GM19043 (cell line): ENCODE measurements around the gene ACOT11.
"Not testable (repeated sequence)": the region's sequence is repeated elsewhere in the genome, so short reads cannot be mapped to it uniquely, and the experiment has no call there.

Experiments used
- ATAC-seq: cut with Tn5 transposase; IDR thresholded peaks from one replicate; pipeline ENCODE4 v1.9.1; 2021; ENCODE audit warnings: low read depth; ENCODE audit not compliant: unreplicated experiment

The ACOT11 gene

GRCh38 chr1:54606990-54607325, 58.9 kb downstream of the ACOT11 start:
- ATAC-seq, result no peak

- ATAC-seq, result no peak
These were observed 60.0 kb downstream of the ACOT11 start for GRCh38 chr1:54607821-54608565.

- no peak for ATAC-seq
These were observed 60.7 kb downstream of the ACOT11 start for GRCh38 chr1:54608566-54609230.

- no peak for ATAC-seq
These were observed 61.4 kb downstream of the ACOT11 start for GRCh38 chr1:54609301-54609921.

- ATAC-seq, result no peak
These were observed 62.0 kb downstream of the ACOT11 start for GRCh38 chr1:54610048-54610447.

GRCh38 chr1:54610601-54611580, 62.9 kb downstream of the ACOT11 start:
- ATAC-seq, result no peak

GRCh38 chr1:54611621-54612020, 63.6 kb downstream of the ACOT11 start:
- no peak for ATAC-seq

- ATAC-seq, result no peak
These were observed 66.0 kb downstream of the ACOT11 start for GRCh38 chr1:54614024-54614423.

GRCh38 chr1:54614563-54614962, 66.5 kb downstream of the ACOT11 start:
- ATAC-seq, result no peak

GRCh38 chr1:54615531-54616279, 67.7 kb downstream of the ACOT11 start:
- ATAC-seq, result no peak

GRCh38 chr1:54619749-54620148, 71.7 kb downstream of the ACOT11 start:
- no peak for ATAC-seq

- ATAC-seq, result no peak
These were observed 75.4 kb downstream of the ACOT11 start, which contains the start of gene FAM151A for GRCh38 chr1:54623216-54624007. Gene FAM151A, minus strand, starts transcription at chr1:54623525. Its CDS starts 130 bp downstream, at chr1:54623395.

- no peak for ATAC-seq
These were observed 76.7 kb downstream of the ACOT11 start for GRCh38 chr1:54624466-54625464.

GRCh38 chr1:54627196-54627595, 79.2 kb downstream of the ACOT11 start:
- ATAC-seq, result no peak

- not testable (repeated sequence) for ATAC-seq
These were observed 87.8 kb downstream of the ACOT11 start for GRCh38 chr1:54635804-54636203.

GRCh38 chr1:54636461-54637446, 88.7 kb downstream of the ACOT11 start:
- ATAC-seq, result not testable (repeated sequence)

GRCh38 chr1:54640361-54640760, 92.3 kb downstream of the ACOT11 start:
- no peak for ATAC-seq
